Activated CD4-positive, alpha-beta memory T cell treated with anti-CD3 and anti-CD28 coated beads, Interleukin-2, amount 10 ng/mL, durations not matched to agents 7 days and 5 days (primary cell): Measurements from ENCODE around the gene CDH24. TPM values are rescaled to one million over a fixed set of nuclear protein-coding genes. Genes with fewer than 3 reads are reported as not detected.
"Not testable (repeated sequence)": the region's sequence is repeated elsewhere in the genome, so short reads cannot be mapped to it uniquely, and the experiment has no call there.

Experiments
- CTCF ChIA-PET: fragments of 350-600 bp; sonication (Branson Sonifier 250); formaldehyde crosslinking; loops from one replicate; lab custom pipeline; 2021; ENCODE audit warnings: antibody characterized with exemption, inconsistent platforms; lab: Charles Lee
- POLR2A ChIA-PET: fragments of 350-600 bp; sonication (Branson Sonifier 250); formaldehyde crosslinking; loops from one replicate; lab custom pipeline; 2021; ENCODE audit warnings: antibody characterized with exemption; lab: Charles Lee
- DNase-seq: peaks from one replicate; pipeline ENCODE4 v3.0.0-alpha.2; 2020
- H3K27ac Mint-ChIP-seq: one replicate; pipeline ENCODE4 v1.8.0; 2021; ENCODE audit warnings: mild to moderate bottlenecking, mixed read lengths
- H3K27me3 Mint-ChIP-seq: one replicate; pipeline ENCODE4 v1.8.0; 2021; ENCODE audit warnings: mixed read lengths
- H3K36me3 Mint-ChIP-seq: one replicate; pipeline ENCODE4 v1.8.0; 2021; ENCODE audit warnings: low read depth, mixed read lengths
- H3K4me1 Mint-ChIP-seq: one replicate; pipeline ENCODE4 v1.8.0; 2021; ENCODE audit warnings: mixed read lengths
- H3K4me3 Mint-ChIP-seq: one replicate; pipeline ENCODE4 v1.8.0; 2021; ENCODE audit warnings: mild to moderate bottlenecking, mixed read lengths
- H3K9me3 Mint-ChIP-seq: one replicate; pipeline ENCODE4 v1.8.0; 2021; ENCODE audit warnings: mixed read lengths
- total RNA-seq, 2 experiments: library from RNA; stranded (reverse); gene quantifications; one replicate each; pipeline ENCODE4 v1.2.3, GENCODE V29; 2021

CDH24 gene
- total RNA-seq, 2 experiments from 2014 or later: 1.6 to 2.0 TPM

DNA sequence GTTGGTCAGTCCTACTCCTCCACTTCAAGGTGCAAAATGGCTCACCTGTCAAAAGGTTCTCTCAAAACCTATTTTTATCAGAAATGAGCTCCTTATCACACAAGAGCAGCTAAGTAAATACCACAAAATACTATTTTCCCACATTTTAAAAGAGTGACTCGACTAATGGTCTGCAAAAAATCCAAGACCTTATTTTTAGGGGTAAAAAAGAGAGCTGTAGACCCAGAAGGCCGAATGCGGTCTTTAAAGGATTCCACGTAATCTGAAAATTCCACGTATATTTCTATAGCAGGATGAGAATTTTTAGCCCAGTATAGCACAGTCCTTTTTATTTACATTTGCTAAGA is 51.2 kb downstream of the CDH24 start:
- peak overlapping the region; percentile 94 for H3K27ac Mint-ChIP-seq
- H3K36me3 Mint-ChIP-seq: peaks cover 2% of the 10 kb centered on the region
- no peak for DNase-seq
- H3K4me1 Mint-ChIP-seq: peaks cover 48% of the 10 kb centered on the region
- peak overlapping the region; percentile 93 for H3K4me3 Mint-ChIP-seq
- ChIA-PET POLR2A (interaction anchor here (0.7 to 3.7 kb wide), 34 partner anchors 8 to 1740 kb away, joined by 3 to 48 read pairs (median 8); partner anchors contain the start of genes ACIN1, AJUBA, C14orf119 and CDH24), CTCF (interaction anchor here (0.5 to 4.1 kb wide), 29 partner anchors 9 to 449 kb away, joined by 3 to 54 read pairs (median 9); partner anchors contain the start of genes ACIN1, AJUBA, C14orf119 and CDH24)
- H3K9me3 Mint-ChIP-seq: no peaks in the 10 kb centered on the region
- no peaks in the 10 kb centered on the region for H3K27me3 Mint-ChIP-seq

DNA sequence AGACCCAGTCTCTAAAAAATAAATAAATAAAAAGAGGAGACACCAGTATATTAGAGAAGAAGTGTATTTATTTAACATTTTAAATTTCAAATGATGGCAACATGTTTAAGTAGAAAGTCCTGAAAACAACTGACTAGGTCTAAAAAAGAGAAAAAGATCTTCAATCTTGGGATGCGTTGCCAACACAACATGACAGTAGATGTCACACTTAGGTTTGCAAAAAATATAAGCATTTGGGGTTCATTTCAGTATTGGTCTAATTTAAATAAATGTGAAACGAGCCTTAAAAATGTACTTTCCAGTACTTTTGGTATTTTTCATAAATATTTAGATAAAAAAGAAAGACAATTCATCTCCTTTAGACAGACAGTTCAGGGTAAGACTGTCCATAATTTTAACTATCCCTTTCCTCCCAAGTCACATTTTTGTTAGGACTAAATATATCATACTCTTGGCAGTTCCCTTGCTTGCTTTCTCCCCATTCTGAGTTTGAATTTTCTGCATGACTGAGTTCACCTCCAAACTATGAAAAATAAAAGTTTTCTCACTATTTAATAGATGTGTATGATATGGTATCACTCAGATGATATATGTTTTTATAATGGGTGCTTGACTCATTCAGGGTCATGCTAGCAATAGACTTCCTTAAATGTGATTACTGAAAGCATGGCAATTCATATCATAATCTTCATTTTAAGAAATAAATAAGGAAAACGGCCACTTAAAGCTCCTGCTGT is 51.7 kb downstream of the CDH24 start:
- peak overlapping the region; percentile 93 for H3K4me3 Mint-ChIP-seq
- ChIA-PET POLR2A (interaction anchor here (0.7 to 3.7 kb wide), 23 partner anchors 8 to 436 kb away, joined by 3 to 48 read pairs (median 8); partner anchors contain the start of genes ACIN1, AJUBA, C14orf119 and HAUS4), CTCF (interaction anchor here (0.8 to 4.1 kb wide), 22 partner anchors 9 to 449 kb away, joined by 3 to 54 read pairs (median 10); partner anchors contain the start of genes ACIN1, AJUBA, C14orf119 and CDH24)
- H3K9me3 Mint-ChIP-seq: no peaks in the 10 kb centered on the region
- H3K27me3 Mint-ChIP-seq: no peaks in the 10 kb centered on the region
- peaks cover 2% of the 10 kb centered on the region for H3K36me3 Mint-ChIP-seq
- peaks cover 47% of the 10 kb centered on the region for H3K4me1 Mint-ChIP-seq
- peak overlapping the region; percentile 94 for H3K27ac Mint-ChIP-seq
- no peak for DNase-seq

DNA sequence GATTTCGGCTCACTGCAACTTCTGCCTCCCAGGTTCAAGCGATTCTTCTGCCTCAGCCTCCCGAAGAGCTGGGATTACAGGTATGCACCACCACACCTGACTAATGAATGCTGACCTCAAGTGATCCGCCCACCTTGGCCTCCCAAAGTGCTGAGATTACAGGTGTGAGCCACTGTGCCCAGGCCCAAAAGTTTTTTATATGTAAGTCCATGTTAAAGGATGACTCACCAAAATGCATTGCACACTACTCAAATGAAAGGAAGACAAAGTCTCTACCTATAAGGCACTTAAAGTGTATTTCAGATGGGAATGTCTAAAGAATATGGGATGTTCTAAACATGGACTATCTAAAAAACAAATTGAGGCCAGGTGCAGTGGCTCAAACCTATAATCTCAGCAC is 53.0 kb downstream of the CDH24 start:
- DNase-seq, H3K9me3 Mint-ChIP-seq, CTCF ChIA-PET: not testable (repeated sequence)

DNA sequence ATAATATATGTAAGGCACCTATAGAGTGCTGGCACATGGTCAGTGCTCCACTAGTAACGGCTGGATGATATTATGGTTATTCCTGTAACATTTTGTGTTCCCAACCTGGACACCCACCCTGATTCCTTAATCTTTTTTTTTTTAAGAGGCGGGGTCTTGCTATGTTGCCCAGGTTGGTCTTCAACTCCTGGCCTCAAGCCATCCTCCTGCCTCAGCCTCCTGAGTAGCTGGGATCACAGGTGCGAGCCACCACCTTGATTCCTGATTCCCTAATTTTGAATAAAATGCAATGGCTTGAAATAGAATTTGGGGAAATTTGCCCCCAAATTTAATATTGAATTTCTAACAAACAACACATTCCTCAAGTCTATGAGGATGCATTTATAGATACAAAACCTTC is 54.7 kb downstream of the CDH24 start:
- CTCF ChIA-PET: interaction anchor here (0.7 to 2.5 kb wide), 6 partner anchors 16 to 430 kb away, joined by 3 to 11 read pairs (median 3); partner anchors contain the start of genes AJUBA and CDH24
- peaks cover 22% of the 10 kb centered on the region for H3K4me1 Mint-ChIP-seq
- H3K27me3 Mint-ChIP-seq: no peaks in the 10 kb centered on the region
- H3K27ac Mint-ChIP-seq: no peak overlapping the region
- no peak for DNase-seq
- H3K36me3 Mint-ChIP-seq: no peaks in the 10 kb centered on the region
- H3K9me3 Mint-ChIP-seq: no peaks in the 10 kb centered on the region
- no peak overlapping the region for H3K4me3 Mint-ChIP-seq
- POLR2A ChIA-PET: no interaction called here

More for the DNA sequence above, 53.0 kb downstream of the CDH24 start:
- peaks cover 37% of the 10 kb centered on the region for H3K4me1 Mint-ChIP-seq
- H3K36me3 Mint-ChIP-seq, POLR2A ChIA-PET, H3K4me3 Mint-ChIP-seq, H3K27ac Mint-ChIP-seq, H3K27me3 Mint-ChIP-seq: not testable (repeated sequence)

DNA sequence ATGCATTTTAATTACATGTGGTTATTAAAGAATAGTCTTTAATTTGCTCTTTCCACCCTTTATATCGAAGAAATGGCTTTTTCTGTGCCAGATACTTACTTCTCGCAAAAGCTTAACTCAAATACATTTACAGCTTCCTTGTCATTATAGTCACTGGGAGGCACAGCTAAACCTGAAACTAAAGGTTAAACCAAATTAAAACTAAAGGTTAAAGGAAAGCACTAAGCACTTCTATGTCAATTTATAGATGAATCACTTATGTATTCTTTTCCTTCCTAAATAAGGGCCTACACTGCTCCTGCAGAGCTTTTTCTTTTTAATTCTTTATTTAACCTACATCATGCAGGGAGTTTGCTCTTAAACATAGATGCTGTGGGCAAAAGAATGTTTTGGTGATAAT is 56.5 kb downstream of the CDH24 start:
- CTCF ChIA-PET: interaction anchor here (1.3 to 2.5 kb wide), 5 partner anchors 14 to 68 kb away, joined by 4 to 15 read pairs (median 10); partner anchors contain the start of gene CDH24
- H3K4me3 Mint-ChIP-seq: no peak overlapping the region
- H3K27me3 Mint-ChIP-seq: no peaks in the 10 kb centered on the region
- H3K4me1 Mint-ChIP-seq: peaks cover 7% of the 10 kb centered on the region
- H3K9me3 Mint-ChIP-seq: no peaks in the 10 kb centered on the region
- DNase-seq: no peak
- H3K27ac Mint-ChIP-seq: no peak overlapping the region
- POLR2A ChIA-PET: interaction anchor here (1.0 kb wide), 1 partner anchor 14 kb away, joined by 3 read pairs; no protein-coding TSS in a partner anchor
- no peaks in the 10 kb centered on the region for H3K36me3 Mint-ChIP-seq

DNA sequence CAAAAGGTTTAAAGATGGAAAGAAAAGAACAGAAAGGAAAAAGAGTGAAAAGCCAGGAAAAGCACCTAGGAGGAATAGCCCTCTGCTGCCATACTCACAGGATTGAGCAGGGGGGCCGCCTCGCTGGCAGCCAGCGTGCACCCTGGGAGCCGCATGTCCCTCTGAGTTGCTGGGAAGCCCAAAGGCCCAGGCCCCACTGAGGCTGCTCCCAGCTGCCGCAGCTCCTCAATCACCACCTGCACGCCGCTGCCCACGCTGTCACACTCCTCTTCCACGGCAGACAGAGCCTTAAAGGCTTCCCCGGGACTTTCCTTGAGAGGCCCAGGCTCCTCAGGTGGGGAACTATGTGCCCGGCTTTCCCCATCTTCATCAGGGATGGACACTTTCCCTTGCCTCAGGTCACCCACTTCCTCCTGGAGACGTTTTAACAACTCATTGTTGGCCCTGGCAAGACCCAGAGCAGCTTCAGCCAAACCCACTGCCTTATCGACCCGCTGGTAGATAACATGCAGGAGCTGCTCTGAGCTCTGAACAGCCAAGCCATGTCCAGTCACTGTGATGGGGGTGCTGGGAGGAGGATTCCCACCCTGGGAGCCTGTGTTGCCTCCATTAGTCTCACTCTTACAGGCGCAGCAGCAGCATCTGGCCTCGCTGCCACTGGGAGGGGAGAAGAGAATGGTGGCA is 58.8 kb downstream of the CDH24 start:
- ChIA-PET CTCF (interaction anchor here (0.6 to 6.9 kb wide), 4 partner anchors 13 to 124 kb away, joined by 3 to 71 read pairs (median 33); partner anchors contain the start of genes AJUBA and CDH24), POLR2A (interaction anchor here (1.4 kb wide), 1 partner anchor 8 kb away, joined by 4 read pairs; no protein-coding TSS in a partner anchor)
- Mint-ChIP-seq H3K36me3 (no peaks in the 10 kb centered on the region), H3K27me3 (no peaks in the 10 kb centered on the region), H3K27ac (no peak overlapping the region), H3K4me3 (no peak overlapping the region), H3K4me1 (no peaks in the 10 kb centered on the region), H3K9me3 (no peaks in the 10 kb centered on the region)
- DNase-seq: no peak

DNA sequence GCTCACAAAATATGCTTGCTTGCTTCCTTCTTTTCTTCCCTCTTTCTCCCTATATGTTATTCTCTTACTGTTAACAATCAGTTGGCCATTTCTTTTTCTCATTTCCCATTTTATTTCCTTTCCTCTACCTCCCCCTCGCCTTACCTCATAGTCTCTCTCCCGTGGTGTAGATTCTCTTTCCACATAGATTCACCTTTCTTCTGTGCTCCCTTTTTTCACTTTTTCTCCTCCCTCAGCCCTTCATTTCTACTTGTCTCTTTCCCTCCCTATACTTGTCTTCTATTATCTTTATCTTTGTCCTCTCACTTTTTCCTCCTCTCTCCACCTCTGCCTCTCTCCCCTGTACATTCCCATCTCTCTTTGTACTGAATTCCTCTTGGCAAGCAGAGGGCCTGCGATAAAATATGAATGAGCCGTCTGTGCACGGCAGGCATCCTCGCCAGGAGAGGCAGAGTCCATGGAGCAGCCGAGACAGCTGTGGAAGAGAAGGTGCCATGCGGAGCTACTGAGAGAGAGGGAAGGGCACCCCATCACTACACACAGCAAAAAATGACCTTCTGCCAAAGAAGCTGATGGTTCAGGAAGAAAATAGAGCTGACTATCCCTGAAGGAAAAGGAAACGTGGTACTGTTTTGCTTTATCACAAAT is 59.5 kb downstream of the CDH24 start:
- Mint-ChIP-seq H3K27ac (no peak overlapping the region), H3K27me3 (no peaks in the 10 kb centered on the region), H3K4me1 (no peaks in the 10 kb centered on the region), H3K4me3 (no peak overlapping the region), H3K9me3 (no peaks in the 10 kb centered on the region), H3K36me3 (no peaks in the 10 kb centered on the region)
- no peak for DNase-seq
- ChIA-PET POLR2A (interaction anchor here (1.4 kb wide), 1 partner anchor 9 kb away, joined by 4 read pairs; no protein-coding TSS in a partner anchor), CTCF (interaction anchor here (0.6 to 6.9 kb wide), 5 partner anchors 9 to 125 kb away, joined by 3 to 71 read pairs (median 3); partner anchors contain the start of genes AJUBA and CDH24)

Other genes with a start within 250 kb of the CDH24 start
- gene SLC7A7, start 242.1 kb downstream of the CDH24 start, total RNA-seq: under 1 TPM; 0.38 to 0.60 TPM
- 100 to 1,000 TPM; 108 to 119 TPM for gene MRPL52, start 227.6 kb downstream of the CDH24 start, total RNA-seq
- 1 to 10 TPM; 1.9 to 2.9 TPM for gene MMP14, start 220.9 kb downstream of the CDH24 start, total RNA-seq
- 10 to 100 TPM; 88.5 to 98.6 TPM for gene LRP10, start 185.8 kb downstream of the CDH24 start, total RNA-seq
- 1 to 10 TPM in 1 of 2 experiments, under 1 TPM in 1; 0.98 to 1.2 TPM for gene REM2, start 174.3 kb downstream of the CDH24 start, total RNA-seq
- gene RBM23, start 138.4 kb downstream of the CDH24 start, total RNA-seq: 10 to 100 TPM; 71.8 to 73.5 TPM
- gene PRMT5, start 128.1 kb downstream of the CDH24 start, total RNA-seq: 10 to 100 TPM; 46.3 to 49.8 TPM
- 10 to 100 TPM; 60.2 to 66.5 TPM for gene HAUS4, start 100.4 kb downstream of the CDH24 start, total RNA-seq
- 1 to 10 TPM; 1.2 to 1.3 TPM for gene AJUBA, start 75.0 kb downstream of the CDH24 start, total RNA-seq
- gene C14orf93, start 47.4 kb downstream of the CDH24 start, total RNA-seq: 10 to 100 TPM in 1 of 2 experiments, 1 to 10 TPM in 1; 9.4 to 10.4 TPM
- gene PSMB5, start 22.6 kb downstream of the CDH24 start, total RNA-seq: 10 to 100 TPM; 55.0 to 57.5 TPM
- gene PSMB11, start 15.3 kb downstream of the CDH24 start, total RNA-seq: not detected
- 100 to 1,000 TPM; 166 to 167 TPM for gene ACIN1, start 37.6 kb upstream of the CDH24 start, total RNA-seq
- gene C14orf119, start 38.0 kb upstream of the CDH24 start, total RNA-seq: 10 to 100 TPM; 49.2 to 55.5 TPM
- not detected for gene CIROP, start 47.5 kb upstream of the CDH24 start, total RNA-seq
- under 1 TPM; 0.25 to 0.83 TPM for gene CEBPE, start 61.7 kb upstream of the CDH24 start, total RNA-seq
- gene SLC7A8, start 126.1 kb upstream of the CDH24 start, total RNA-seq: under 1 TPM; 0.76 to 0.93 TPM
- not detected for gene RNF212B, start 180.4 kb upstream of the CDH24 start, total RNA-seq
- gene HOMEZ, start 228.6 kb upstream of the CDH24 start, total RNA-seq: 10 to 100 TPM; 11.7 to 11.9 TPM
- gene PPP1R3E, start 245.3 kb upstream of the CDH24 start, total RNA-seq: 10 to 100 TPM; 29.7 to 34.4 TPM
- gene BCL2L2, start 249.3 kb upstream of the CDH24 start, total RNA-seq: 1 to 10 TPM; 2.1 to 4.1 TPM